ENCODE results near the gene NBPF15. TPM values are rescaled to one million over a fixed set of nuclear protein-coding genes. Genes with fewer than 3 reads are reported as not detected.

The NBPF15 gene
- 53.7 TPM for total RNA-seq

GRCh38 chr1:144461136-144461759 is at the start of gene NBPF15:
TSS of gene NBPF15 (minus strand) at chr1:144461669. CDS start at chr1:144440003, 21,666 bp downstream.

Small RNAs within 50 kb of the gene (small RNA-seq; reads per million reads assigned to genes)
- gene AC246785.4 (ENCODE audit: low replicate concordance) (not detected), gene RNVU1-15 (ENCODE audit: low replicate concordance) (8.2 reads per million, percentile 94 among the genes with 10 or more reads in this experiment)

Other genes starting within 250 kb of the NBPF15 start
- not detected for gene PPIAL4E, start 88.0 kb downstream of the NBPF15 start, total RNA-seq
- not detected for gene PPIAL4F, start 131.2 kb upstream of the NBPF15 start, total RNA-seq